ENCODE data around the gene NUDT13.
"Not testable (repeated sequence)": the region's sequence is repeated elsewhere in the genome, so short reads cannot be mapped to it uniquely, and the experiment has no call there.

NUDT13 gene

GRCh38 chr10:73097305-73097670, 13.0 kb upstream of the NUDT13 start:
- FAIRE-seq: no peak
- no peak for DNase-seq (ENCODE audit: insufficient read length, low spot score)

GRCh38 chr10:73099141-73099540, 11.1 kb upstream of the NUDT13 start:
- FAIRE-seq: no peak
- no peak for DNase-seq (ENCODE audit: insufficient read length, low spot score)

GRCh38 chr10:73106301-73106700, 4.0 kb upstream of the NUDT13 start:
- DNase-seq (ENCODE audit: insufficient read length, low spot score) (no peak), FAIRE-seq (no peak)

- not testable (repeated sequence) for FAIRE-seq; DNase-seq (ENCODE audit: insufficient read length, low spot score)
Observed at GRCh38 chr10:73109248-73109652, 1.0 kb upstream of the NUDT13 start.

GRCh38 chr10:73112032-73112431, 1.8 kb downstream of the NUDT13 start:
- FAIRE-seq; DNase-seq (ENCODE audit: insufficient read length, low spot score): not testable (repeated sequence)

- DNase-seq (ENCODE audit: insufficient read length, low spot score) (no peak), FAIRE-seq (no peak)
Observed at GRCh38 chr10:73113551-73113950, 3.3 kb downstream of the NUDT13 start.

- DNase-seq (ENCODE audit: insufficient read length, low spot score) (no peak), FAIRE-seq (no peak)
Observed at GRCh38 chr10:73116017-73116416, 5.8 kb downstream of the NUDT13 start.

GRCh38 chr10:73117976-73118743, 7.9 kb downstream of the NUDT13 start:
- FAIRE-seq: no peak
- DNase-seq (ENCODE audit: insufficient read length, low spot score): peak; percentile 25

GRCh38 chr10:73119457-73119856, 9.2 kb downstream of the NUDT13 start:
- DNase-seq (ENCODE audit: insufficient read length, low spot score): no peak
- FAIRE-seq: no peak

GRCh38 chr10:73119952-73120351, 9.7 kb downstream of the NUDT13 start:
- FAIRE-seq: no peak
- DNase-seq (ENCODE audit: insufficient read length, low spot score): no peak

GRCh38 chr10:73126343-73126742, 16.1 kb downstream of the NUDT13 start:
- DNase-seq (ENCODE audit: insufficient read length, low spot score) (no peak), FAIRE-seq (no peak)

GRCh38 chr10:73131301-73131700, 21.0 kb downstream of the NUDT13 start:
- no peak for FAIRE-seq
- no peak for DNase-seq (ENCODE audit: insufficient read length, low spot score)

- DNase-seq (ENCODE audit: insufficient read length, low spot score): no peak
- FAIRE-seq: no peak
Observed at GRCh38 chr10:73131913-73132686, 21.8 kb downstream of the NUDT13 start.

GRCh38 chr10:73134727-73135126, 24.5 kb downstream of the NUDT13 start:
- DNase-seq (ENCODE audit: insufficient read length, low spot score) (no peak), FAIRE-seq (no peak)

GRCh38 chr10:73136627-73137026, 26.4 kb downstream of the NUDT13 start:
- FAIRE-seq (no peak), DNase-seq (ENCODE audit: insufficient read length, low spot score) (no peak)

GRCh38 chr10:73139251-73139650, 29.0 kb downstream of the NUDT13 start:
- no peak for DNase-seq (ENCODE audit: insufficient read length, low spot score)
- FAIRE-seq: no peak

- DNase-seq (ENCODE audit: insufficient read length, low spot score) (no peak), FAIRE-seq (no peak)
Observed at GRCh38 chr10:73141603-73142002, 31.3 kb downstream of the NUDT13 start.

- not testable (repeated sequence) for FAIRE-seq
Observed at GRCh38 chr10:73150633-73151413, 40.6 kb downstream of the NUDT13 start.

GRCh38 chr10:73152009-73152408, 41.8 kb downstream of the NUDT13 start:
- FAIRE-seq: no peak
- no peak for DNase-seq (ENCODE audit: insufficient read length, low spot score)

More at GRCh38 chr10:73150633-73151413, 40.6 kb downstream of the NUDT13 start:
- not testable (repeated sequence) for DNase-seq (ENCODE audit: insufficient read length, low spot score)

GRCh38 chr10:73156054-73156453, 45.8 kb downstream of the NUDT13 start:
- FAIRE-seq (no peak), DNase-seq (ENCODE audit: insufficient read length, low spot score) (no peak)

- FAIRE-seq: no peak
- peak; percentile 66 for DNase-seq (ENCODE audit: insufficient read length, low spot score)
Observed at GRCh38 chr10:73159038-73159648, 48.9 kb downstream of the NUDT13 start.
